Bone marrow (tissue), 2 donors: ENCODE data around the gene UNG.

Experiments used
- DNase-seq, 2 donors: peaks; one replicate each; lab custom pipeline; 2025; lab: John Stamatoyannopoulos, UW

Gene UNG

DNA sequence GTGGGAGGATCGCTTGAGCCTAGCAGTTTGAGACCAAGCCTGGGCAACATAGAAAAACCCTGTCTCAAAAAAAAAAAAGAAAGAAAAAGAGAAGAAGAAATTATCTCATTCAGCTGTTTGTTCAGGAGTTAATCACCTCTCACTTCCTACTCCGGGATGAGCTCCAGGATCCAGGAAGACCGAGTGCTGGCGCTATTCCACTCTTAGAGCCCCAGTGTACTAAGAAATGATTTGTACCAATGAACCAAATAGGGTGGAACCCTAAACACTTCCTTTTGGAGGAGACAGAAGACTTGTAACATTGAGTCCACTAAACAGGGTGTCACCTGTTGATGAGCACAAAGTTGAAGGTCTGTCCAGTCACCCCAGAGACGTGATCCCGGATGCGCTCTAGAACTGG, 7.7 kb upstream of the UNG start:
- no peak for DNase-seq

DNA sequence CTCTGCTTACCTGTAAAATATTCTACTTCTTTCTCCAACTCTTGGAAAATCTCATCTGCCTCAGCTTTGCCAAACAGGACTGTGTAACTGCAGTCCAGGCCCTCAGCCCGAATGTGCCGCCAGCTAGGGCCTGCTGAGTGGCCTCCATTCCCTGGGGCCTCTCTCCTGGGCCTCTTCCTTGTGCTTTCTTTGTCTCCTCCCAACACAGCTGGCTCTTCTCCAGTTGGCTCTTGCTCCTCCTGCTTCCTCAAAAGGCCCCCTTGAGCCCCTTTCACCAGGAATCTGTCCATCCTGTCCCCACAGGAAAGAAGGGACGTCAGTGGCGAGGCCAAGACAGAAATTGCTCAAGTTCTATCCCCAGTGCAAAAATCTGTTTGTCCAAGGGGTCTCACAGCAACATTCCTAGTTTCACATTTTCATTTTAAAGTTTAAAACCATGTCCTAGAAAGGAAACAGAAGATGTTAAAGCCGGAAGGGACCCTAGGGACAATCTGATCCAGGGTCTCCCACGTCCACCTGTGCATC, 4.8 kb upstream of the UNG start:
- DNase-seq, result no peak

DNA sequence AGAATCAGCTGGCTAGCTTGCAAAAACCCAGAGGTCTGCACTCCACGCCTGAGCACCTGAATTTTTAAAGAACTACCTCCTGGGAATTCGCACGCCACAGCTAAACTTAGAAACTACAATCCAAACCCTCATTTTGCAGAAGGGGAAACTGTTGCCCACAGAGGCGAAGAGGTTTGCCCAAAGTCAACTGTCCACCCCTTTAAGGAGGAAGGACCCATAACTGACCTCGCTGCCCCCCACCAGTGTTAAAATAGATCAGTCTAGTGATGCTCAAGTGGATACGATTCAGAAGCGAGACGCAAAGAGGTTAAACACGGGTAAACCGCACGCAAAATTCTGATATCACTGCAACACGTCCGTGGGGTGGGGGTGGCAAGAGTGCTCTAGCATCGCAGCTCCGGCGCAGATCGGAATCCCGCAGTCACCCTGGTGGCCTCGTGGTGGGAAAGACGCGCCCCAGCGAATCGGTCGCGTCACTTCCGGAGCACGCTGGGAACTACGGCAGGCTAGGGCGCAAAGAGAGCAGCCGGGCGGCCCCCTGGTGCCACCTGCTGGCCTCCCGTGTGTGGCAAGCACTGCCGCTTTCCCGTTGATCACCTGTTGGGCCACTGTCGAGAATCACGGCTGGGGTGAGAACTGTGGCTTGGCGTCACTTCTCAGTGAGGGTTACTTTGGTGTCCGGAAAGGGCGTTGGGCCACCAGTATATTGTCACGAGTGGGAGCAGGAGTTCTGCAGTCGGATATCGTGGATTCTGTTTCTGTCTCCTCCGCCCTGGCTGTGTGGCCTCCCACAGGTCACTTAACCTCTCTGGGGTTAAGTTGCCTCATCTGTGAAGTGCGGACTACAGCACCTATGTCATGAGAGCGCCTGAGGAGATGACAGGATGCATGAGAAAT, 4.1 kb upstream of the UNG start, which contains the start of gene ALKBH2:
TSS of gene ALKBH2 (minus strand) at position 451 of the 897 bp plus-strand sequence. CDS start 686 bp downstream, outside the sequence.
- DNase-seq, result peak; percentile 68 to 88

DNA sequence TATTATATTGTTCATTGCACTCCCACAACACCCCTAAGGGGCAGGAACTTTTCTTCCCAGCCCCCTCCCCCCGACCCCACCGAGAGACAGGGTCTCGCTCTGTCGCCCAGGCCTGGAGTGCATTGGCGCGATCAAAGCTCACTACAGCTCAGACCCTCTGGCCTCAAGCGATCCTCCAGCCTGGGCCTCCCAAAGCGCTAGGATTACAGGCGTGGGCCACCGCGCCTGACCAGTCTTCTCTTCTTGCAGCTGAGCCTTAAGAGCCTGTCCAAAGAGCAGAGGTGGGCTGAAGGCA, 310 bp upstream of the UNG start:
- no peak for DNase-seq

DNA sequence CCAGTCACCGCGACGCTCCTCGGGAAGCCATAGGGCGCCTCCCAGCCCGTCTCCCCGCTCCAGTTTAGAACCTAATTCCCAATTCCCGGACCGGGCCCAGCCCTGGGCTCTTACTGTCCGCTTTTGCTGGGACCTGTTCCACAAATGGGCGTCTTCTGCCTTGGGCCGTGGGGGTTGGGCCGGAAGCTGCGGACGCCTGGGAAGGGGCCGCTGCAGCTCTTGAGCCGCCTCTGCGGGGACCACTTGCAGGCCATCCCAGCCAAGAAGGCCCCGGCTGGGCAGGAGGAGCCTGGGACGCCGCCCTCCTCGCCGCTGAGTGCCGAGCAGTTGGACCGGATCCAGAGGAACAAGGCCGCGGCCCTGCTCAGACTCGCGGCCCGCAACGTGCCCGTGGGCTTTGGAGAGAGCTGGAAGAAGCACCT, 797 bp downstream of the UNG start:
- no peak for DNase-seq

DNA sequence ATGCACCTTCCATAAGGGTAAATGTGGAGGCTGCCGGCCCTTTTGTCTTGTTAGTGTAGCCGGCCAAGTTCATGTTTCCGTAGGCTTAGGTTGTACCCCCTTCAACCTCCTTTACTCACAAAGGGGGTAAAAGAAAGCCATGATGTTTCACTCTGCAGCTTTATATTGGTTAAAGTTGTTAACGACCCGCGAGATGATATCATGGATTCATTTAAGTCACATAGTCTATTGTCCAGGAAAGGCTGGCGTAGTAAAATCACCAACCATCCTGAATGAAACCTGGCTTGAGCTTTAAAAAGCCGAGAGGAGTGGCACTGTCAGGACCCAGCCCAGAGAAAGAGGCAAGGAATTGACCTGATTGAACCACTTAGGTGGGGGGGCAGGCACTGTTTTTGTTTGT, 1.3 kb downstream of the UNG start:
- DNase-seq, result no peak

DNA sequence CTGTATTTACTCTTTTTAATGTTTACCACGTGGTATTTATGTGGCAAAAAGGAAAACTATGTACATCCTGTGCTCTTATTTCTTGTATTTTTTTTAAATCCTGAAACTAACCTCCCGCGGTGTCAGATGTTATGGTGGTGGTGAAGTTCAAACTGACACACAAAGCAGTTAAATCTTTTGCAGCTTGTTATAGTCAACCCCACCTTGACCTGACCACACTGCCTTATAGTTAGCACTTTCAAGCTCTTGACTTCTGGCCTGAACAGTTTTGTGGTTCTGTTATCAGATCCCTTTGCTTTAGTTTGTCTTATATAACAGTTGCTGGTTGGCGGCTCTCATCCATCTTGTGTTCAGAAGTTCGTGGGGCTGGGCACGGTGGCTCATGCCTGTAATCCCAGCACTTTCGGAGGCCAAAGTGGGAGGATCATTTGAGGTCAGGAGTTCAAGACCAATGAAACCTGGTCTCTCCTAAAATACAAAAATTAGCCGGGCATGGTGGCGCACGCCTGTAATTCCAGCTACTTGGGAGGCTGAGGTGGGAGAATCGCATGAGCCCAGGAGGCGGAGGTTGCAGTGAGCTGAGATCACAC, 2.1 kb downstream of the UNG start:
- DNase-seq, result no peak

DNA sequence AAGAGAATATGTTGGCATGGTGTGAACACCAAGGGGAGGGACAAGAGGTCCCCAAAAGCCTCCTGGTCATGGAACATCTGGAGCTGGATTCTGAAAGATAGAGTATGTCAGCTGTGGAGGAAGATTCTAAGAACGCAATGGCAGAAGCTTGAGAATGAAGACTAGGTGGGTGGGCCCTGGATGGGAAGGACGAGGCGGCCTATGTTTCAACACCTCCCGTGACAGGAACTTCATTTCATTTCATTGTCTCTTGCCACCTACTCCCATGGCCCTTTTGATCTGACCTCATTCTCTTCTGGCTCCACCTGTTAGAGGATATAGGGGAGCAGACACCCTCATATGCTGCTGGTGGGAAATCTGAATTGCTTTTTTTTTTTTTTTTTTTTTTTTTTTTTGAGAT, 3.3 kb downstream of the UNG start:
- no peak for DNase-seq

DNA sequence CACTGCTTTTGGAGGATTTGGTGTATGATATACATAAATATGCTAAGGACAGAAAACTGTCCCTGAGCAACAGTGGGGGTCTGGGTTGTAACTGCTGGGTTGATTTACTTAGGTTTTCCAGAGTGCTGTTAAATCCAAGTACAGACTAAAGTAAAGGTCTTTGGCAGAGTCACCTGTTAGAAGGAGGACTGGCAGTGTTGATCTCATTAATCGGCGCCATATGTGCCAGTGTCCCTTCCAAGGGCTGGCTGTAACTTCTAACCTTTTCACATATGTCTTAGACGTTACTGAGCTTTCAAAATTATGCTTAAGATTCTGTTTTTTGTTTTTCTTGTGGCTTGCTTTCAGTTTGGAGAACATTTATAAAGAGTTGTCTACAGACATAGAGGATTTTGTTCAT, 5.1 kb downstream of the UNG start:
- DNase-seq, result no peak

DNA sequence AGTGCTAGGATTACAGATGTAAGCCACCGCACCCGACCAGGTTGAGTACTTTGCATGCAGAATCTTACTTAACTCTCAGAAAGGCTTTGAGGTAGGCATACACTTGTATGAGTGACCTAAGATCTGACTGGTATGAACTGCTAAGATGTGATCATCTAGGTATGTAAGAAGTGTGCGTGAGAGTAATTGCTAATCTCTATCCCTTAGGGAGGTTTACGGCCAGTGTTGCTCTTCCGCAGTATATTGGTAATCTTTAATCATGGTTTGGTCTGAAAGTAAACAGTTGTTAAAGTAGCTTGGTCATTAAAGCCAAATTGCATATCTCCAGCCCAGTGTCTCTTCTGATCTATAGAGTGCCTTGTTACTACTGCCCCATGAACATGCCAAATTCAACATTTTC, 7.8 kb downstream of the UNG start:
- no peak for DNase-seq

DNA sequence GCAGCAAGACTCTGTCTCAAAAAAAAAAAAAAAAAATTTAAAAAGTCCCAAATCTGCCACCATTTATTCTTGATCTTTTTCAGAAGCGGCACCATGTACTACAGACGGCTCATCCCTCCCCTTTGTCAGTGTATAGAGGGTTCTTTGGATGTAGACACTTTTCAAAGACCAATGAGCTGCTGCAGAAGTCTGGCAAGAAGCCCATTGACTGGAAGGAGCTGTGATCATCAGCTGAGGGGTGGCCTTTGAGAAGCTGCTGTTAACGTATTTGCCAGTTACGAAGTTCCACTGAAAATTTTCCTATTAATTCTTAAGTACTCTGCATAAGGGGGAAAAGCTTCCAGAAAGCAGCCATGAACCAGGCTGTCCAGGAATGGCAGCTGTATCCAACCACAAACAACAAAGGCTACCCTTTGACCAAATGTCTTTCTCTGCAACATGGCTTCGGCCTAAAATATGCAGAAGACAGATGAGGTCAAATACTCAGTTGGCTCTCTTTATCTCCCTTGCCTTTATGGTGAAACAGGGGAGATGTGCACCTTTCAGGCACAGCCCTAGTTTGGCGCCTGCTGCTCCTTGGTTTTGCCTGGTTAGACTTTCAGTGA, 12.5 kb downstream of the UNG start:
- no peak for DNase-seq

DNA sequence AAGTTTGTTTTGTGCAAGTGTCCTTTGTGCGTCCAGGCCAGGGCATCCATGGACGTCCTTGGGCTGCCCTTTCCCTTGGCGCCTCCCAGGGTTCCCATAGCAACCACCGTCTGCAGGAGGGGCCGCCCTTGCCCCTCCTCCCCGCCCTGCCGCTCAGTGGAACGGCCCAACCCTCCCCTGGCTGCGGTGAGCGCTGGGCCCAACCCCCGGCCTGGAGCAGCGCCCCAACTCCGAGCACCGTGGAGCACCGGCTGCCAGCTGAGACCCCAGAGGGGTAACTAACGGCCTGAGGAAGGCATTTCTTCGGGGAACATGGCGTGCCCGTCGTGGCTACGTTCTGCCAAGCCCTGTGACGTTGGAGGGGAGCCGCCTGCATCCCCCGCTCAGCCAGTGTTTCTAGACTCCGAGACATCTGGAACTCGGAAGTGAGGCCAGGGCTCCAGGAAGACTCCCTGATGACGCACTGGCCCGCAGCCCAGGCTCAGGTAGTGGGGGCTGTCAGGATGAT, 13.6 kb downstream of the UNG start:
- DNase-seq, result peak; percentile 6 to 51

DNA sequence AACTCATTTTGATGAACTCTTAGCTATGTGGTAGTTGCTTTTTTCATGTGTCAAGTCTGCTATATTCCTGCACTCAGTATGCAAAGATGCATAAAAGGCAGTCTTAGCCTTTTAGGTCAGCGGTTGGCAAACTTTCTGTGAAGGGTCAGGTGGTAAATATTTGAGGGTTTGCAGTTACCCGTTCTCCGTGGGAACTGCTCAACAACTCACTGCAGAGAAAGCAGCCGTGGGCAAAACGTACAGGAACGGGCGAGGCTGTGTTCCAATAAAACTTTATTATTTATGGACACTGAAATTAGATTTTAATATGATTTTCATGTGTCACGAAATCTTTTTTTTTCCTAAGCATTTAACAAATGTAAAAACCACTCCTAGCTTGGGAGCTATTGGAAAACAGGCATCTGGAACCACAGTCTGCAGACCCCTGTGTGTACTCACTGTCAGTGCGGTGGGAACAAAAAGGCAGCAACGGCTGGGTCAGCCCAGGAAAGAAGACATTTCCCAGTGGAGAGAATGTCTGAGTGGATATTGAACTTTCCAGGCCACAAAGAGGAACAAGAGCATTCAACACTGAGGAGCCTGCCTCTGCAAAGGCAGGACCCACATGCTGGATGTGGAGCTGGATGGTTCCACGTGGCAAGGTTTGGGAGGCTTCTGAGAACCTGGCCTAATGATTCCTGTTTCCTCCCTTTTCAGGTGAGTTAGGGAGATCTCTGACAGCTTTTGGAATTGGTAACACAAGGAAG, 15.5 kb downstream of the UNG start:
- DNase-seq, result no peak

DNA sequence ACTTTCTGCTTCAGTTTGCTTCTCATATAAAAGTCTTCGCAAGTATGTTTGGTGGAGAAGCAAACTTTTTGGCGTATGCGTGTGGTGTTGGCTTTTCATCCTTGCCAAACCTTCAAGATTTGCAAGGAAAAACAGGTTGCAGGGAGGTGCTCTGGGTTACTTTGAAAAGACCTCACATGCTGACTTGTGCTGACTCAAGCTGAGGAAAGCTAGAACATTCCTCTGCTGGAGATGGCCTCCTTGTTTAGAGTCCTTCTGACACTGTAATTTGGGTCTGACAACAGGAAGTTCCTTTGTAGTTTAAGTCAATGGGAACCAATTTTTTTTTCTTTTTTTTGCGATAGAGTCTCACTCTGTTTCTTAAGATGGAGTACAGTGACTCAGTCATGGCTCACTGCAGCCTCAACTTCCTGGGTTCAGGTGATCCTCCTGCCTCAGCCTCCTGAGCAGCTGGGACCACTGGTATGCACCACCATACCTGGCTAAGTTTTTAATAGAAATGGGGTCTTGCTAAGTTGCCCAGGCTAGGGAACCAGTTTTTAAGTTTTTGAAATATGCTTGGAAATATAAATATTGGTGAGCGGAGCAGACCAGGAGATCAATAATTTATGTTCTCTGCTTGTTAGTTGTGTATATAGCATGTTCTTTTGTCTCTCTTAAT, 16.4 kb downstream of the UNG start:
- DNase-seq, result no peak

DNA sequence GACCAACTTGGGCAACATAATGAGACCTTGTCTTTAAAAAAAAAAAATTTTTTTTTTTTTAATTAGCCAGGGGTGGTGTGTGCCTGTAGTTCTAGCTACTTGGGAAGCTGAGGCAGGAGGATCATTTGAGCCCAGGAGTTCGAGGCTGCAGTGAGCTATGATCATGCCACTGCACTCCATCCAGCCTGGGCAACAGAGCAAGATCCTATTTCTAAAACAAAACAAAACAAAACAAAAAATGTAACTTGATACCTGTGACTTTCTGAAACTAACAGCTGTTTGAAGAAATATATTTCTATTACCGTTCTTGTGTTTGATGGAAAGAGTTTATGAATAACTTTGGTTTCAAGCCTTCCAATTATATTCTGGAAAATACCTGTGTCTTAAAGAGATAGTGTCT, 17.2 kb downstream of the UNG start:
- no peak for DNase-seq

DNA sequence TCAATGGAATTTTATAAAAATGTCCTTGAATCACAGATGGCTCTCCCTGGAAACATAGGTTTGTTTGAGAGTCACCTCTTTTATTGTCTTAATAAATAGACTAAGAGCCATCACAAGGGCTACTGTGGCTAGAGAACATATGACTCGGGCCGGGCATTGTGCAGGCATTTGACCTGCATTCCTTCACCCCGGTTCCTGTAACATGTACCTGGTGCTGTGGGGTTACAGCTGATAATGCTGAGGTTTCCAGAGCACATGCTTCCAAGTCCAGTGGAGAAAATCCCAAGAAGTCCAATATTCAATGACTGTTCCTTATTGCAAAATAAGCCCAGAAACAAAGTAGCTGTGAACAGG, 18.0 kb downstream of the UNG start:
- no peak for DNase-seq

DNA sequence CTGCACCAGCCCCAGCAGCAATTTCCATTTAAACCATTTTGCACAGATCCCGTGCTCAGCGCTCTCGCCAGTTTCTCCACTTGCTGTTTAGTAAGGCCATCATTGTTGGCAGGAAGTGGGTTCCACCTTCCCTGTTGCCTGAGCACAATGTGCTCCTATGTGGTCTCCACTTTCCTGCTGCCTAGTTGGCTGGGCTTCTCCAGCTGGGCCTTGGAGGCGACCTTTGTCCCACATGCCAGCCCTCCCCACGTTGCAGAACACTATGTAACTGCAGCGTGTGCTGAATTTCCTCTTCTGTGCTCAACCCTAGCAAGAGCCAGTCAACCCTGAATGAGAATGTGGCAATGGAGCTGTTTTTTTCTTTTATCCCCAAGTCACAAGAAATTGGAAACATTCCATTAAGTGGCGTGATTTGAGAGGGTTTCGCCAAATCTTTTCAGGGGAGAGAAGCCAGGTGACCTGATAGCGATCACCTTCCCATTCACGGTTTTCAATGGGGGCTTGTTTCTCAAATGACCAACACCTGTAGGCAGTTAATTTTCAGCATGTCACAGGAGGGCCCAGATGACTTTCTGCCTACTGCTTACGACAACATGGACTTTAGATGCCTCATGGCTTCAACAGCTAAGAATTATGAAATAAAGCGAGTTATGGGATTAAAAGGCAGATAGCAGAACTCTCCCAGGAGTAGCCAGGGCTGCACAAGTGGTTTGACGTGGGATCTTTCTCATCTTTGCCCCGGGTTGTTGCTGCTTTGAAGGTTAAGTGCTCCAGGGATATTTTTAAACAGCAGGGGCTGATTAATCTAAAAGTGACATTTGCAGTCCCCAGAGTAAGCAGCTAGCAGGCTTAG, 18.6 kb downstream of the UNG start, which contains the start of gene ACACB:
TSS of gene ACACB (plus strand) at position 830 of the 853 bp plus-strand sequence. CDS start 22,819 bp downstream, outside the sequence.
- no peak for DNase-seq

DNA sequence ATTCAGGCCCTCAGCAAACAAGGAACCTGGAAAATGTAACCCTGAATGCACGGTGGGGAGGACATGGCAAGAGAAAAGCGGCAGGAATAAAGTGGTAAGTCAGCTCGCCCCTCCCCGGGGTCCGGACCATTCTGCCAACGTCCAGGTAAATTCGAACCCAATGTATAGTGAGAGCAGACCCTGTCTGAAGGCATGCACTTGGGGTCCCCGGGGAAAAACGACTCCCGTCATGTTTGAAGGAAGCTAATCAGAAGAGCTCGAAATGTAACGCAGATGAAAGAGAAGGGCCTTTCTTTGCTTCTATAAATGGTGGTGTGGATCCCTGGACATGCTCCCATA, 19.2 kb downstream of the UNG start:
- no peak for DNase-seq

DNA sequence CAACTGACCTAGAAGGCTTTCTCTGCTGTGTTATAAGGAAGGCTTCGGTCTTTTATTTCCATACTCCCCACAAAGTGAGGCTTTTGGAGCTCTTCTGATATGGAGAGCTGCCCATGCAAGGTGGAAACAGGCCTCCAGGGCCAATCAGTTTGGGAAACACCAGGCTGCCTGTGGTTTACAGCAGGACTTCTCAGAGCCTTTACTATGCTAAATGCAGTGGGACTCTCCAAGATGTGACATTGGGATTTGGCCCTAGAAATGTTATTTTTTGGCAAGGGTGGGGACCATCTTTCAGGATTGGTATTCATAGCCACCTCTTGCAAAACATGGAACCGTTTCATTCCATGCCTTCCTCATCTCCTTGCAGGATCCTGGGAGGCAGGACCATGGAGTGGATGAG, 22.7 kb downstream of the UNG start:
- DNase-seq, result no peak

DNA sequence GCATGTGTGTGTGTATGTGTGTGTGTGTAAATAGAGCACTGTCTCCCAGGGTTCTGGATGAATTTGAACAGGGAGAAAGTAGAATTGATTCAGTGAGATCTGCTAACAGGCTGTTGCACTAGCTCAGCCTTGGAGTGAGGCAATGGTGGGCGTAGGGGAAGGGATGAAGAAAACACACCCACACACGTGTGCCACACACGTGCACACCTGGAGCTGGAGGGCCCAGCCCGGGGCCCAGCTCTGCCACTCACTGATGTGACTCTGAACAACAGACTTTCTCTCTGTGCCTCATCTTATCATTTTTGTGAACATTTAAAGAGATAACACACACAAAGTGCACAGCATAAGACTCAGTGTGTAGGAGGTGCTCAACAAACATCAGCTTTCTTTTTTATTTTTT, 23.2 kb downstream of the UNG start:
- no peak for DNase-seq
